Thyroid gland (tissue), 4 donors: ENCODE results near the gene SLC30A2.

Source experiments
- CTCF ChIP-seq, 6 experiments: fragments of 200-600 bp in 3 of 6; fragments of 450-650 bp in 3 of 6; sonication (generic) in 3 of 6; IDR thresholded peaks; one replicate each; pipeline ENCODE4 v1.5.1; 2016 to 2019; ENCODE audit warnings: antibody characterized with exemption in 6 of 6, mild to moderate bottlenecking in 2 of 6, inconsistent platforms in 1 of 6, moderate library complexity in 1 of 6
- POLR2A ChIP-seq, 2 donors: fragments of 450-650 bp; IDR thresholded peaks; one replicate each; pipeline ENCODE4 v1.6.1; 2017; ENCODE audit warnings: antibody characterized with exemption in 2 of 2, mild to moderate bottlenecking in 2 of 2, moderate library complexity in 1 of 2

GRCh38 chr1:26064553-26064952, 18.6 kb upstream of the SLC30A2 start:
- no peak for TF ChIP-seq CTCF (IDR thresholded peaks at IDR 0.05)
- TF ChIP-seq POLR2A (IDR thresholded peaks at IDR 0.05): no peak
